GM12892 (cell line): ENCODE results near the gene MID2.

Source experiments
- POLR2A ChIP-seq: IDR thresholded peaks from 2 replicates; pipeline ENCODE4 v1.6.1; 2011; ENCODE audit warnings: low read depth, low read length, control low read depth
- POLR2AphosphoS5 ChIP-seq: IDR thresholded peaks from 2 replicates; pipeline ENCODE4 v1.6.1; 2011; ENCODE audit warnings: low read depth, low read length, control low read depth

DNA sequence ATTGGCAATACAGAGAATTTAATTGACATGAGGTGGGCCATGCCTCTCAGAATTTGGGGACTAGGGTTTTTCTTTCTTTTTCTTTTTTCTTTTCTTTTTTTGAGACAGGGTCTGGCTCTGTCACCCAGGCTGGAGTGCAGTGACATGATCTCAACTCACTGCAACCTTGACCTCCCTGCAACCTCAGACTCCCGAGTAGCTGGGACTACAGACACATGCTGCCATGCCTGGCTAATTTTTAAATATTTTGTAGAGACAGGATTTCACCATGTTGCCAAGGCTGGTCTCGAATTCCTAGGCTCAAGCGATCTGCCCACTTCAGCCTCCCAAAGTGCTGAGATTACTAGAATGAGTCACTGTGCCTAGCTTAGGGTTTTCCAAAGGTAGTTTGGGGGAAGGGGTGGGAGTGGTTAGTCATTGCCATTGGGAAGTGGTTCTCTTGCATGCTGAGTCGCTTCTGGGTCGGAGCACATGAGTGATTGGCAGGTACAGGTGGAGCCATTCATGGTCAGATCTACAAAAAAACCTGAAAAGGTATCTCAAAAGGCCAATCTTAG, 54.5 kb downstream of the MID2 start:
- no peak for TF ChIP-seq POLR2AphosphoS5
- no peak for TF ChIP-seq POLR2A
